ENCODE measurements around the gene FOXE1.

FOXE1 gene

DNA sequence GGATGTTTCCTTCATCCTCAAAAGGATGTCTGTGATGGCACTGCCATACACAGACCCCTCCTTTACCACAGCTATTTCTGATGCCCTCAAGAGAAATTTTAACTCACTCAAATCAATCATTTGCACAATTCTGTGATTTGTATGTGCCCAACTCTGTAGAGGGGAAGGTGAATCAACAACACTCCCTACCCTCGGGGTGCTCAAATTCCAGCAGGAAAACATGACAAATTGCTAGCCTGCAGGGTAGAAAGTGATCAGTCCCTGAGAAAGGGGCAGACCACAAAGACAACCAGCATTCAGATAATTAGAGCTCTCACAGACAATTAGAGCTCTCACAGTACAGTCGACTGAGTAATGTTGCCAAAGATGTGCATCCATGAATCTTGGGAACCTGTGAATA lies 45.3 kb upstream of the FOXE1 start:
- DNase-seq (ENCODE audit: low read depth in 1 of 2, low spot score in 1 of 2) = no peak

DNA sequence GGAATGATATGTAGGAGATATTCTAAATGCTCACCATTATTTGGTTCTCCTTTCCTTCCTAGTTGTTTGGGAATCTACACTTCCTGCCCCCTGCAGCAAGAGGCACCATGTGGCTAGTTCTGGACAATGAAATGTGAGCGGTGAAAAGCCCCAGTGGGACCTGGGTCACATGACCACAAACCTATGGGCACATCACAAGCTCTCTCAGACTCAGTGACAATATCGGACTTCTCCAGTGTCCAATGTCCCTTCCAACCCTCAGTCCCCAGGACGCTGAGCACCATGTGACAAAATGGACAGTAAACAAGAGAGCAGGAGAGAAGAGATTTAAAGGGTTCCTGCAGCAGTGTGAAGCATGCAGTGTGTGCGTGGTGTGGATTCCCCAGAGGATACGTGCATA lies 44.6 kb upstream of the FOXE1 start:
- TF ChIP-seq GABPA (IDR thresholded peaks at IDR 0.05; ENCODE audit: low read depth) (no peak), POLR2AphosphoS5 (IDR thresholded peaks at IDR 0.05; ENCODE audit: low read depth) (no peak), SPI1 (IDR thresholded peaks at IDR 0.05; ENCODE audit: borderline replicate concordance, low read depth) (no peak)
- TF ChIP-seq, protein P1, sequence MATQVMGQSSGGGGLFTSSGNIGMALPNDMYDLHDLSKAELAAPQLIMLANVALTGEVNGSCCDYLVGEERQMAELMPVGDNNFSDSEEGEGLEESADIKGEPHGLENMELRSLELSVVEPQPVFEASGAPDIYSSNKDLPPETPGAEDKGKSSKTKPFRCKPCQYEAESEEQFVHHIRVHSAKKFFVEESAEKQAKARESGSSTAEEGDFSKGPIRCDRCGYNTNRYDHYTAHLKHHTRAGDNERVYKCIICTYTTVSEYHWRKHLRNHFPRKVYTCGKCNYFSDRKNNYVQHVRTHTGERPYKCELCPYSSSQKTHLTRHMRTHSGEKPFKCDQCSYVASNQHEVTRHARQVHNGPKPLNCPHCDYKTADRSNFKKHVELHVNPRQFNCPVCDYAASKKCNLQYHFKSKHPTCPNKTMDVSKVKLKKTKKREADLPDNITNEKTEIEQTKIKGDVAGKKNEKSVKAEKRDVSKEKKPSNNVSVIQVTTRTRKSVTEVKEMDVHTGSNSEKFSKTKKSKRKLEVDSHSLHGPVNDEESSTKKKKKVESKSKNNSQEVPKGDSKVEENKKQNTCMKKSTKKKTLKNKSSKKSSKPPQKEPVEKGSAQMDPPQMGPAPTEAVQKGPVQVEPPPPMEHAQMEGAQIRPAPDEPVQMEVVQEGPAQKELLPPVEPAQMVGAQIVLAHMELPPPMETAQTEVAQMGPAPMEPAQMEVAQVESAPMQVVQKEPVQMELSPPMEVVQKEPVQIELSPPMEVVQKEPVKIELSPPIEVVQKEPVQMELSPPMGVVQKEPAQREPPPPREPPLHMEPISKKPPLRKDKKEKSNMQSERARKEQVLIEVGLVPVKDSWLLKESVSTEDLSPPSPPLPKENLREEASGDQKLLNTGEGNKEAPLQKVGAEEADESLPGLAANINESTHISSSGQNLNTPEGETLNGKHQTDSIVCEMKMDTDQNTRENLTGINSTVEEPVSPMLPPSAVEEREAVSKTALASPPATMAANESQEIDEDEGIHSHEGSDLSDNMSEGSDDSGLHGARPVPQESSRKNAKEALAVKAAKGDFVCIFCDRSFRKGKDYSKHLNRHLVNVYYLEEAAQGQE (IDR thresholded peaks at IDR 0.05; ENCODE audit: insufficient replicate concordance, low read depth) = no peak
- H3K4me3 ChIP-seq (replicated peaks; ENCODE audit: insufficient read depth, low read length) = no peak overlapping the region
- H3K27ac ChIP-seq (replicated peaks) = no peak overlapping the region
- DNase-seq (ENCODE audit: low read depth in 1 of 2, low spot score in 1 of 2) = no peak
- H3K27me3 ChIP-seq (ENCODE audit: insufficient read depth, poor library complexity, severe bottlenecking) = no peaks in the 10 kb centered on the region

More for the DNA sequence above, 45.3 kb upstream of the FOXE1 start:
- Histone ChIP-seq H3K4me3 (replicated peaks; ENCODE audit: insufficient read depth, low read length) (no peak overlapping the region), H3K27ac (replicated peaks) (no peak overlapping the region), H3K27me3 (ENCODE audit: insufficient read depth, poor library complexity, severe bottlenecking) (no peaks in the 10 kb centered on the region)
- TF ChIP-seq GABPA (IDR thresholded peaks at IDR 0.05; ENCODE audit: low read depth) (no peak), SPI1 (IDR thresholded peaks at IDR 0.05; ENCODE audit: borderline replicate concordance, low read depth) (no peak), POLR2AphosphoS5 (IDR thresholded peaks at IDR 0.05; ENCODE audit: low read depth) (no peak)
- TF ChIP-seq, protein P2, sequence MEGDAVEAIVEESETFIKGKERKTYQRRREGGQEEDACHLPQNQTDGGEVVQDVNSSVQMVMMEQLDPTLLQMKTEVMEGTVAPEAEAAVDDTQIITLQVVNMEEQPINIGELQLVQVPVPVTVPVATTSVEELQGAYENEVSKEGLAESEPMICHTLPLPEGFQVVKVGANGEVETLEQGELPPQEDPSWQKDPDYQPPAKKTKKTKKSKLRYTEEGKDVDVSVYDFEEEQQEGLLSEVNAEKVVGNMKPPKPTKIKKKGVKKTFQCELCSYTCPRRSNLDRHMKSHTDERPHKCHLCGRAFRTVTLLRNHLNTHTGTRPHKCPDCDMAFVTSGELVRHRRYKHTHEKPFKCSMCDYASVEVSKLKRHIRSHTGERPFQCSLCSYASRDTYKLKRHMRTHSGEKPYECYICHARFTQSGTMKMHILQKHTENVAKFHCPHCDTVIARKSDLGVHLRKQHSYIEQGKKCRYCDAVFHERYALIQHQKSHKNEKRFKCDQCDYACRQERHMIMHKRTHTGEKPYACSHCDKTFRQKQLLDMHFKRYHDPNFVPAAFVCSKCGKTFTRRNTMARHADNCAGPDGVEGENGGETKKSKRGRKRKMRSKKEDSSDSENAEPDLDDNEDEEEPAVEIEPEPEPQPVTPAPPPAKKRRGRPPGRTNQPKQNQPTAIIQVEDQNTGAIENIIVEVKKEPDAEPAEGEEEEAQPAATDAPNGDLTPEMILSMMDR (IDR thresholded peaks at IDR 0.05; ENCODE audit: insufficient read depth, low read length) = no peak
- TF ChIP-seq, protein P1 (IDR thresholded peaks at IDR 0.05; ENCODE audit: insufficient replicate concordance, low read depth) = no peak

DNA sequence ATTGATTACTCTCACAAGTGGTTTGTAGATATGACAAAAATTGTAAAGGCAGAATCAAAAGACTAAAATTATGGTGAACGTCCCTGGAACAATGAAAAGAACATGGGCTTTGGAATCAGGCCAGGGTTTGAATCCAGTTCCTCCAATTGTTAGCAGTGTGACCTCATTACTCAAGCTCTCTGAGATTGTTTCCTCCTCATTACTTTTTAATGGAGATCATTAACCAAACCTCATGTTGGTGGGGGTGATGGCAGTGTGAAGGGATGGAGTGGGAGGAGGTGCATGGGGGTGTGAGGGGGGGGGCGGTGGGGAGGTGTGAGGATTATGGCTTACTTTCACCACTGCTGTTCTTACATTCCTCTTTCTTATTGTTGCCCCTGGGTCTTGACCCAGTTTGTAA lies 44.1 kb upstream of the FOXE1 start:
- TF ChIP-seq GABPA (IDR thresholded peaks at IDR 0.05; ENCODE audit: low read depth) (no peak), POLR2AphosphoS5 (IDR thresholded peaks at IDR 0.05; ENCODE audit: low read depth) (no peak), SPI1 (IDR thresholded peaks at IDR 0.05; ENCODE audit: borderline replicate concordance, low read depth) (no peak)
- TF ChIP-seq, protein P1 (IDR thresholded peaks at IDR 0.05; ENCODE audit: insufficient replicate concordance, low read depth) = no peak
- TF ChIP-seq, protein P2 (IDR thresholded peaks at IDR 0.05; ENCODE audit: insufficient read depth, low read length) = no peak
- no peaks in the 10 kb centered on the region for H3K27me3 ChIP-seq (ENCODE audit: insufficient read depth, poor library complexity, severe bottlenecking)
- no peak for DNase-seq (ENCODE audit: low read depth in 1 of 2, low spot score in 1 of 2)
- no peak overlapping the region for H3K4me3 ChIP-seq (replicated peaks; ENCODE audit: insufficient read depth, low read length)
- H3K27ac ChIP-seq (replicated peaks) = no peak overlapping the region
